Activated CD8-positive, alpha-beta T cell treated with anti-CD3 and anti-CD28 coated beads, Interleukin-2, amount 10 ng/mL, durations not matched to agents 7 days and 5 days (primary cell): ENCODE measurements around the gene TP53I13. TPM values are rescaled to one million over a fixed set of nuclear protein-coding genes. Genes with fewer than 3 reads are reported as not detected.

ENCODE experiments used
- ATAC-seq: fragments of 150-1000 bp; cut with Tn5 transposase; one replicate; pipeline ENCODE4 v1.10.0; 2021; ENCODE audit warnings: moderate library complexity
- CTCF ChIA-PET: fragments of 350-600 bp; sonication (Branson Sonifier 250); formaldehyde crosslinking; loops from one replicate; lab custom pipeline; 2021; ENCODE audit warnings: antibody characterized with exemption; lab: Charles Lee
- POLR2A ChIA-PET: fragments of 350-600 bp; sonication (Branson Sonifier 250); formaldehyde crosslinking; loops from one replicate; lab custom pipeline; 2021; ENCODE audit warnings: antibody characterized with exemption; lab: Charles Lee
- DNase-seq: peaks from one replicate; pipeline ENCODE4 v3.0.0-alpha.2; 2020
- H3K27ac Mint-ChIP-seq: one replicate; pipeline ENCODE4 v1.8.0; 2021; ENCODE audit warnings: mild to moderate bottlenecking, mixed read lengths
- H3K27me3 Mint-ChIP-seq: one replicate; pipeline ENCODE4 v1.8.0; 2021; ENCODE audit warnings: low read depth, mixed read lengths
- H3K36me3 Mint-ChIP-seq: one replicate; pipeline ENCODE4 v1.8.0; 2021; ENCODE audit warnings: low read depth, mixed read lengths
- H3K4me1 Mint-ChIP-seq: one replicate; pipeline ENCODE4 v1.8.0; 2021; ENCODE audit warnings: low read depth, mixed read lengths
- H3K4me3 Mint-ChIP-seq: one replicate; pipeline ENCODE4 v1.8.0; 2021; ENCODE audit warnings: mild to moderate bottlenecking, mixed read lengths
- H3K9me3 Mint-ChIP-seq: one replicate; pipeline ENCODE4 v1.8.0; 2022; ENCODE audit warnings: mixed read lengths; ENCODE audit not compliant: insufficient read depth
- total RNA-seq, 2 experiments: library from RNA; stranded (reverse); gene quantifications; one replicate each; pipeline ENCODE4 v1.2.3, GENCODE V29; 2021

TP53I13 gene
- total RNA-seq, 2 experiments from 2014 or later = 96.7 to 97.9 TPM

- Mint-ChIP-seq H3K27ac (peak overlapping the region; percentile 72), H3K36me3 (peaks cover 33% of the 10 kb centered on the region), H3K4me3 (peak overlapping the region; percentile 81), H3K27me3 (no peaks in the 10 kb centered on the region), H3K9me3 (no peaks in the 10 kb centered on the region), H3K4me1 (peaks cover 28% of the 10 kb centered on the region)
- DNase-seq (no peak), ATAC-seq (no peak)
- POLR2A ChIA-PET = interaction anchor here (0.5 to 4.7 kb wide), 4 partner anchors 11 to 275 kb away, joined by 3 to 26 read pairs (median 3); partner anchors contain the start of gene NUFIP2
- CTCF ChIA-PET = interaction anchor here (0.9 to 10.9 kb wide), 5 partner anchors 12 to 210 kb away, joined by 3 to 99 read pairs (median 45); partner anchors contain the start of gene ANKRD13B
Measured at GRCh38 chr17:29569245-29569950, 897 bp downstream of the TP53I13 start.

DNA sequence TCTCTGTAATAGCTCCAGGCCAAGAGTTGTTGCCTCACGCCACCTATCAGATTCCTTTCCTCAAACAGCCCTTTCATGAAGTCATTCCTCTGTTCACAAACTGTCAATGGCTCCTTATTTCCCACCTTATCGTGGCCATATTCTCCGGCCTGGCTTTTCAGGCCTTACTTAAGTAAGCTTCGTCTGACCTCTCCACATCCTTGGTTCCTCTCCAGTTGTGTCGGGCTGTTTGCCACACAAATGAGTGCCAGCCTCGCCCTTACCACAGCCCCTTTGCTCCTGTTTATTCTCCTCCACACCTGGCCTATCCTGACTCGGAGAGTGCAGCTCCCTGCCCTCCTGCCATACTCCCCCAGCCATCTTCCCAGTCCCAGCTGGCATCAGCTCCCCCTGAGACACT, 2.0 kb downstream of the TP53I13 start:
- H3K9me3 Mint-ChIP-seq = no peaks in the 10 kb centered on the region
- H3K4me3 Mint-ChIP-seq = peak overlapping the region; percentile 9
- no peak overlapping the region for H3K27ac Mint-ChIP-seq
- peaks cover 21% of the 10 kb centered on the region for H3K4me1 Mint-ChIP-seq
- no peaks in the 10 kb centered on the region for H3K27me3 Mint-ChIP-seq
- ATAC-seq (no peak), DNase-seq (no peak)
- H3K36me3 Mint-ChIP-seq = peaks cover 31% of the 10 kb centered on the region
- CTCF ChIA-PET = interaction anchor here (1.5 to 10.9 kb wide), 5 partner anchors 11 to 201 kb away, joined by 4 to 99 read pairs (median 45); partner anchors contain the start of gene ANKRD13B
- POLR2A ChIA-PET = interaction anchor here (0.7 to 4.7 kb wide), 4 partner anchors 10 to 46 kb away, joined by 3 to 26 read pairs (median 4); partner anchors contain the start of genes ANKRD13B and GIT1

DNA sequence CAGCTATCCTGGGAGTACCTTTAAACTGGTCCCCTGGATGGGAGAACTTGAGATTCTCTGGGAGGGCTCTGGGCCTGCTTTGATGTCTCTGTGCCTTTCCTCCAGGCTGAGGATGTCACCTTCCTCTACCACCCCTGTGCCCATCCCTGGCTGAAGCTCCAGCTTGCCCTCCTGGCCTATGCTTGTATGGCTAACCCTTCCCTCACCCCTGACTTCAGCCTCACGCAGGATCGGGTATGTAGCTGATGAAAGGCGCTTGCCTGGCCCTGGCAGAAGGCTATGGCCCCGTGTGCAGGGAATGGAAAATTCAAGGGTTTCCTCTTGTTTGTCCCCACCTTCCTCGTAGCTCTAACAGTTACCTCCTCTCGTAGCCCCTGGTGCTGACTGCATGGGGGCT, 3.0 kb downstream of the TP53I13 start:
- Mint-ChIP-seq H3K4me3 (no peak overlapping the region), H3K27me3 (no peaks in the 10 kb centered on the region), H3K27ac (no peak overlapping the region), H3K36me3 (peaks cover 29% of the 10 kb centered on the region), H3K9me3 (no peaks in the 10 kb centered on the region), H3K4me1 (peaks cover 16% of the 10 kb centered on the region)
- POLR2A ChIA-PET = no interaction called here
- ATAC-seq (no peak), DNase-seq (no peak)
- CTCF ChIA-PET = interaction anchor here (1.6 to 10.9 kb wide), 4 partner anchors 21 to 202 kb away, joined by 3 to 99 read pairs (median 38); partner anchors contain the start of gene ANKRD13B

- Mint-ChIP-seq H3K4me3 (no peak overlapping the region), H3K27me3 (no peaks in the 10 kb centered on the region), H3K9me3 (no peaks in the 10 kb centered on the region), H3K27ac (no peak overlapping the region), H3K36me3 (peaks cover 29% of the 10 kb centered on the region), H3K4me1 (peaks cover 16% of the 10 kb centered on the region)
- ChIA-PET POLR2A (no interaction called here), CTCF (interaction anchor here (1.5 to 10.9 kb wide), 5 partner anchors 20 to 202 kb away, joined by 3 to 99 read pairs (median 5); partner anchors contain the start of gene ANKRD13B)
- DNase-seq (no peak), ATAC-seq (no peak)
Measured at GRCh38 chr17:29571883-29572681, 3.6 kb downstream of the TP53I13 start.

- peaks cover 16% of the 10 kb centered on the region for H3K4me1 Mint-ChIP-seq
- CTCF ChIA-PET = interaction anchor here (0.9 to 10.9 kb wide), 8 partner anchors 16 to 203 kb away, joined by 3 to 99 read pairs (median 5); partner anchors contain the start of gene ANKRD13B
- H3K9me3 Mint-ChIP-seq = no peaks in the 10 kb centered on the region
- POLR2A ChIA-PET = no interaction called here
- H3K36me3 Mint-ChIP-seq = peaks cover 34% of the 10 kb centered on the region
- ATAC-seq = peak; percentile 31
- no peaks in the 10 kb centered on the region for H3K27me3 Mint-ChIP-seq
- DNase-seq = peak; percentile 63
- no peak overlapping the region for H3K27ac Mint-ChIP-seq
- no peak overlapping the region for H3K4me3 Mint-ChIP-seq
Measured at GRCh38 chr17:29572691-29573557, 4.4 kb downstream of the TP53I13 start.

GRCh38 chr17:29573558-29573869, 5.0 kb downstream of the TP53I13 start:
- no peaks in the 10 kb centered on the region for H3K9me3 Mint-ChIP-seq
- ChIA-PET POLR2A (no interaction called here), CTCF (interaction anchor here (0.9 to 10.9 kb wide), 7 partner anchors 15 to 204 kb away, joined by 3 to 99 read pairs (median 6); partner anchors contain the start of gene ANKRD13B)
- DNase-seq (no peak), ATAC-seq (no peak)
- no peak overlapping the region for H3K4me3 Mint-ChIP-seq
- H3K27ac Mint-ChIP-seq = no peak overlapping the region
- H3K4me1 Mint-ChIP-seq = peaks cover 16% of the 10 kb centered on the region
- H3K36me3 Mint-ChIP-seq = peaks cover 38% of the 10 kb centered on the region
- H3K27me3 Mint-ChIP-seq = no peaks in the 10 kb centered on the region

DNA sequence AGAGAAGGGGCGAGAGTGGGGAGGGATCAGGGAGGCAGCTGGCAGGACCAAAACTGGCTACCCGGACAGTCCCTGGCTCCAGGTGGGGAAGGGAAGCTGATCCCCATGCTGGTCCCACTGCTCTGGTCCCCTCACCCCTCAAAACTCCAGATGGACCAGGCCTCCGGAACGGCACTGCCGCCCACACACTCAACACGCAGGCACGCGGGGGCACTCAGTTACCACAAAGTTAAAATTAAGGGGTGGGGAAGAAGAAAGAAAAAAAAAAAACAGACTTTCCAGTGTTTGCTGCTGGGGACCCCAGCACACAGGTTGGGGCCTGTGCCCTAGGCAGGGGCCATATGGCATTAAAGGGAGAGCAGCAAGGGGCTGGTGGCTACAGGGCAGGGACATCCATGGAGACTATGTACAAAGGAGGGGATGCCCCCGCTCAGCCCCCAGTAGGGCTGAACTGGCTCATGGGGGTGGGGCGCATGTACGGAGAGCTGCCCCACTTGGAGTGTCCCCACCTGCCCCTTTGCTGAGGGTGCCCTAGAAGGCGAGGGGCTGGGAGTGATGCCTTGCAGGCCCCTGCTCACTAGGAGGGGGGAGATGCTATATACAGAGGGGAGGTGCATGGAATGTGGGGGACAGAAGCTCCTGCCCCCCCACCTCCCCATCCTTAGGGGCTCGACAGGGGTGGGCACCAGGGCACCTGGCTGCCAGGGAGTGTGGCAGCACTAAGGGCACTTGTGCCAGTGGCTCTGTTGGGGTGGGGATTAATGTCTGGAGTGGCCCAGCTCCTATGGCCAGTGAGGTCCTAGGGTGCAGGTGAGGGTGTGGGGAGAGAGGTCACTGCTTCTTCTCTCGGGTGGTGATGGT, 5.6 kb downstream of the TP53I13 start:
- Mint-ChIP-seq H3K36me3 (peaks cover 40% of the 10 kb centered on the region), H3K9me3 (no peaks in the 10 kb centered on the region), H3K4me1 (peaks cover 15% of the 10 kb centered on the region), H3K4me3 (no peak overlapping the region), H3K27me3 (no peaks in the 10 kb centered on the region), H3K27ac (no peak overlapping the region)
- POLR2A ChIA-PET = no interaction called here
- ATAC-seq (no peak), DNase-seq (no peak)
- CTCF ChIA-PET = interaction anchor here (1.0 to 10.9 kb wide), 7 partner anchors 14 to 204 kb away, joined by 4 to 99 read pairs (median 7); partner anchors contain the start of gene ANKRD13B

DNA sequence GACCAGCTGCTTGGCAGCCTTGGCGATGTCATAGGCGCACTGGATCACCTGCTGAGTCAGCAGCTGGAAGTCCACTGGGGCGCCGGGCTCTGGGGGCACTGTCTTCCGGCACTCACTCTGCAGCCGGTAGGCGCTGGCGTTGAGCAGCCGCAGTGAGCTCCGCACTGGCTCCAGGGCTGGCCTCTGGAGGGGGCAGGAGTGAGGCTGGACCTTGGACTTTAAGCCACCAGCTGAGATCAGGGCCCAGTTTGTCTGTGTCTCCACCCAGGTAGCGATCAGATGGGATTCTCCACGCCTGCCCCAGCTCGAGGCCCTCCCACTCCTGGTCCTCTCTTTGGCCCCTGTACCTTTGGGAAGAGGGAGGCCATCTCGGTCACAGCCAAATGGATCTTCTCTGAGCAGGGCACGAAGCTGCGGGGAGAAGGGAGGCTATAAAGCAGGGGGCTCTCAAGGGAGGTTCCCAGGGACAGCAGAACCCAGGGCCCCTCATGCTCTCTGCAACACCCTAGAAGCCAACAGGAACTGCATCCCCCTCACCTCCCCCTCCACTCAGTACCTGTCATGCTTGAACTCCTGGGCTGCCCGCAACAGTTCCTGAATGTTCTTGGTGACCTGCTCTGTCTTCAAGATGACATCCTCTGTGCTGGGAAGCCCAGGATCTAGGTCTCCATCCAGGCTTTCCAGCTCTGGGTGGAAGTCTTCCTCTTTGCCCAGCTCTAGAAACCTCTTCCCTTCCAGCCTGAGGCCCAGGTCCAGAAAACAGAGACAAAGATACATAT, 6.4 kb downstream of the TP53I13 start:
- ChIA-PET CTCF (interaction anchor here (3.1 to 10.9 kb wide), 2 partner anchors 17 to 42 kb away, joined by 10 to 99 read pairs; no protein-coding TSS in a partner anchor), POLR2A (no interaction called here)
- H3K9me3 Mint-ChIP-seq = no peaks in the 10 kb centered on the region
- no peaks in the 10 kb centered on the region for H3K27me3 Mint-ChIP-seq
- peaks cover 42% of the 10 kb centered on the region for H3K36me3 Mint-ChIP-seq
- H3K27ac Mint-ChIP-seq = no peak overlapping the region
- H3K4me3 Mint-ChIP-seq = no peak overlapping the region
- DNase-seq (no peak), ATAC-seq (no peak)
- H3K4me1 Mint-ChIP-seq = peaks cover 13% of the 10 kb centered on the region

DNA sequence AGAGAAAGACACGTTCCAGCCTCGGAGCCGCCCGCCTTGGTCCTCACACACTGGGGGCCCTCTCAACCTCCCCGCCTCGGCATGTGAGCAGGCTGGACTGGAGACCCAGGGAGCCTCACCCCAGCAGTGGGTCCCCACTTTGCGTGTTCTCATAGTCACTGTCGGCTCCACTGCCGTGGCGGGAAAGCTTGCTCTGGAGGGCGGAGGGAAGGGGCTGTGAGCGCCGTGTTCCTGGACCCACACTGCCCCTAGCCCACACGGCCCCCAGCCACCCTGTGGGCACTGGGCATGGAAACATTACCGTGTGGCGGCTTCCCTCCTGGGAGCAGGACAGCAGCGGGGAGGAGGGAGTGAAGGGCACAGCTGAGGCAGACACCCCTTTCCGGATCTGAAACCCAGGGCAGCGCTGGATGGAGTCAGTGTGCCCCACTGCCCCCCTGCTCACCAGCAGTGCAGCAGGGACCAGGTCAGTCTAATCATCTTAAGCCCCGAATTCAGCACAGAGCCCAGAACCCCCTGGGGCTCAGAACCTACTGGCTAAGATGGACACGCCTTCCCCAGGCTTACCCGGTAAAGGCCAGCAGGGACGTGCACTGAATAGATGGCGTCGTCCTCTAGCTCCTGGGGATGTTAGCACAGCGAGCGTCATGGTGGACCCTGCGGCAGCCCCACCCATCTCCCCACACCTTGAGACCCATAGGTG, 7.2 kb downstream of the TP53I13 start:
- ChIA-PET CTCF (interaction anchor here (0.7 to 3.1 kb wide), 4 partner anchors 16 to 41 kb away, joined by 3 to 10 read pairs (median 5); no protein-coding TSS in a partner anchor), POLR2A (interaction anchor here (0.7 kb wide), 1 partner anchor 41 kb away, joined by 3 read pairs; no protein-coding TSS in a partner anchor)
- H3K4me3 Mint-ChIP-seq = no peak overlapping the region

More for the DNA sequence above, 7.2 kb downstream of the TP53I13 start:
- DNase-seq (no peak), ATAC-seq (no peak)
- Mint-ChIP-seq H3K27ac (no peak overlapping the region), H3K36me3 (peaks cover 45% of the 10 kb centered on the region), H3K27me3 (no peaks in the 10 kb centered on the region), H3K4me1 (peaks cover 17% of the 10 kb centered on the region), H3K9me3 (no peaks in the 10 kb centered on the region)
